OCI-LY7 (cell line): ENCODE measurements around the gene RAB17.

Experiments
- EZH2phosphoT487 ChIP-seq: fragments of 200-600 bp; sonication (generic); IDR thresholded peaks from 2 replicates; pipeline ENCODE4 v1.6.1; 2018; ENCODE audit warnings: low read depth, borderline replicate concordance, mild to moderate bottlenecking, mixed run types, antibody characterized with exemption, low read length, moderate library complexity, mixed read lengths
- TF ChIP-seq, protein P1 (sequence below): fragments of 200-600 bp; sonication (generic); conservative IDR thresholded peaks from 2 replicates; pipeline ENCODE4 v1.5.1; 2014; ENCODE audit warnings: mild to moderate bottlenecking, antibody characterized with exemption, low read length, moderate library complexity, mixed read lengths

DNA sequence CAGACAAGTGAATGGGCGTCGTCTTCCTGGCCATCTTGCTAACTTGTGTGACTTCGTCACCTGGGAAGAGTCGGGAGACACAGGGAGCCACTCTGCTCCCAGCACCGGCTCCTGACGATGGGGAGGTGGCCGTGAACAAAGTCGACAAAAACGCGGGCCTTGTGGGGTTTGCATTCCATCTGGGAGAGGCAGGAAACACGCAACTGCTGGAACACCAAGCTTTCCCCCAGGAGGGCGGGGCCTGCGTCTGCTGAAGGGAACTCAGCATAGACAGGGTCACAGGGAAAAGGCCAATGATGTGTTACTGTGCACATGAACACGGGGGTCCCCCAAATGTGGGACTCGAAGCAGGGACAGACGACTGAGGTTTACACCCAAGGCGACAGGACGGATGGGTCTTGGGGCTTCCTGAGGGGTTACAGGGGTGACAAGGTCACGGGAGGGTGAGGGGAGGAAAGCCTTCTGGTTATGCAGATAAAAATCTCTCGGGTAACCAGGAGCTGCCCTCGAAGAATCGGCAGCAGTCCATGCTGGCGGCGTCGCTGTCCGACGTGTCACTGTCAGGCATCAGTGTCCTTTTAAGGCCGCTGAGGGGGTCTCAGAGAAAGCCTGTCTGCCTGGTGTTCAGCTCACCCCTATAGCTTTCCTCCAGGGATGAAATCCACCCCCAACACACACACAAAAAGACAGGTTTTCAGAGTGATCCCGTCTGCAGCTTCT lies 52.4 kb downstream of the RAB17 start:
- TF ChIP-seq, protein P1, sequence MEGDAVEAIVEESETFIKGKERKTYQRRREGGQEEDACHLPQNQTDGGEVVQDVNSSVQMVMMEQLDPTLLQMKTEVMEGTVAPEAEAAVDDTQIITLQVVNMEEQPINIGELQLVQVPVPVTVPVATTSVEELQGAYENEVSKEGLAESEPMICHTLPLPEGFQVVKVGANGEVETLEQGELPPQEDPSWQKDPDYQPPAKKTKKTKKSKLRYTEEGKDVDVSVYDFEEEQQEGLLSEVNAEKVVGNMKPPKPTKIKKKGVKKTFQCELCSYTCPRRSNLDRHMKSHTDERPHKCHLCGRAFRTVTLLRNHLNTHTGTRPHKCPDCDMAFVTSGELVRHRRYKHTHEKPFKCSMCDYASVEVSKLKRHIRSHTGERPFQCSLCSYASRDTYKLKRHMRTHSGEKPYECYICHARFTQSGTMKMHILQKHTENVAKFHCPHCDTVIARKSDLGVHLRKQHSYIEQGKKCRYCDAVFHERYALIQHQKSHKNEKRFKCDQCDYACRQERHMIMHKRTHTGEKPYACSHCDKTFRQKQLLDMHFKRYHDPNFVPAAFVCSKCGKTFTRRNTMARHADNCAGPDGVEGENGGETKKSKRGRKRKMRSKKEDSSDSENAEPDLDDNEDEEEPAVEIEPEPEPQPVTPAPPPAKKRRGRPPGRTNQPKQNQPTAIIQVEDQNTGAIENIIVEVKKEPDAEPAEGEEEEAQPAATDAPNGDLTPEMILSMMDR: no peak
- TF ChIP-seq EZH2phosphoT487: no peak
